HepG2 (cell line): Measurements from ENCODE around the gene LRRC25. TPM values are rescaled to one million over a fixed set of nuclear protein-coding genes. Genes with fewer than 3 reads are reported as not detected.

Experiments used
- AHDC1 ChIP-seq: sonication (generic); formaldehyde crosslinking; IDR thresholded peaks from 2 replicates; pipeline ENCODE4 v1.5.1; 2020; ENCODE audit warnings: mild to moderate bottlenecking, missing genetic modification reagents, borderline replicate concordance
- HES4 ChIP-seq: sonication (generic); formaldehyde crosslinking; IDR thresholded peaks from 2 replicates; pipeline ENCODE4 v1.9.0; 2021; ENCODE audit warnings: mild to moderate bottlenecking, missing genetic modification reagents, borderline replicate concordance
- HNRNPL ChIP-seq: fragments of 200-400 bp; formaldehyde crosslinking; IDR thresholded peaks from 2 replicates; pipeline ENCODE4 v1.6.1; 2017; ENCODE audit warnings: mild to moderate bottlenecking, low read depth, low read length
- HOXA3 ChIP-seq: sonication (generic); formaldehyde crosslinking; IDR thresholded peaks from 2 replicates; pipeline ENCODE4 v1.5.0; 2020; ENCODE audit warnings: missing genetic modification reagents
- MAFK ChIP-seq, 2 experiments: IDR thresholded peaks in 1 of 2; conservative IDR thresholded peaks in 1 of 2; 2 replicates each; pipeline ENCODE4 v1.6.1; 2011; ENCODE audit warnings: improper control_type of control experiment in 2 of 2, low read length in 2 of 2
- MEIS2 ChIP-seq: sonication (generic); formaldehyde crosslinking; IDR thresholded peaks from 2 replicates; pipeline ENCODE4 v1.9.0; 2021; ENCODE audit warnings: mild to moderate bottlenecking, missing genetic modification reagents
- MIXL1 ChIP-seq: IDR thresholded peaks from 2 replicates; pipeline ENCODE4 v1.6.1; 2016
- MNT ChIP-seq: fragments of 450-650 bp; IDR thresholded peaks from 2 replicates; pipeline ENCODE4 v1.6.1; 2016
- MTA1 ChIP-seq: sonication (generic); formaldehyde crosslinking; IDR thresholded peaks from 2 replicates; pipeline ENCODE4 v1.4.0; 2020; ENCODE audit warnings: missing genetic modification reagents, mild to moderate bottlenecking, borderline replicate concordance
- ONECUT2 ChIP-seq: sonication (generic); formaldehyde crosslinking; IDR thresholded peaks from 2 replicates; pipeline ENCODE4 v1.4.0; 2020; ENCODE audit warnings: missing genetic modification reagents
- RAD51 ChIP-seq: fragments of 450-650 bp; IDR thresholded peaks from 2 replicates; pipeline ENCODE4 v1.6.1; 2016; ENCODE audit warnings: borderline replicate concordance
- SKIL ChIP-seq: sonication (generic); formaldehyde crosslinking; IDR thresholded peaks from 2 replicates; pipeline ENCODE4 v1.8.0; 2022; ENCODE audit warnings: missing genetic modification reagents, mild to moderate bottlenecking, moderate library complexity, borderline replicate concordance
- SP5 ChIP-seq: IDR thresholded peaks from 2 replicates; pipeline ENCODE4 v1.6.1; 2016; ENCODE audit warnings: low read depth, borderline replicate concordance
- THAP11 ChIP-seq: IDR thresholded peaks from 2 replicates; pipeline ENCODE4 v1.6.1; 2016; ENCODE audit warnings: missing biosample characterization, missing genetic modification reagents
- XRCC5 ChIP-seq: fragments of 200-400 bp; formaldehyde crosslinking; optimal IDR thresholded peaks from 2 replicates; pipeline ENCODE3; 2017; ENCODE audit warnings: mild to moderate bottlenecking, low read length
- ZNF224 ChIP-seq: sonication (generic); formaldehyde crosslinking; IDR thresholded peaks from 2 replicates; pipeline ENCODE4 v1.5.0; 2020; ENCODE audit warnings: mild to moderate bottlenecking, missing genetic modification reagents
- ZNF264 ChIP-seq: sonication (generic); formaldehyde crosslinking; IDR thresholded peaks from 2 replicates; pipeline ENCODE4 v1.4.0; 2020; ENCODE audit warnings: missing genetic modification reagents
- ZNF430 ChIP-seq: sonication (generic); formaldehyde crosslinking; IDR thresholded peaks from 2 replicates; pipeline ENCODE4 v1.9.0; 2021; ENCODE audit warnings: mild to moderate bottlenecking, missing genetic modification reagents
- ZNF431 ChIP-seq: sonication (generic); formaldehyde crosslinking; IDR thresholded peaks from 2 replicates; pipeline ENCODE4 v1.9.0; 2022; ENCODE audit warnings: missing genetic modification reagents, low read depth, mild to moderate bottlenecking, borderline replicate concordance
- ZNF674 ChIP-seq: sonication (generic); formaldehyde crosslinking; IDR thresholded peaks from 2 replicates; pipeline ENCODE4 v1.5.0; 2020; ENCODE audit warnings: low read depth, mild to moderate bottlenecking, missing genetic modification reagents
- ZSCAN25 ChIP-seq: sonication (generic); formaldehyde crosslinking; IDR thresholded peaks from 2 replicates; pipeline ENCODE4 v1.8.0; 2022; ENCODE audit warnings: mild to moderate bottlenecking, missing genetic modification reagents
- polyA plus RNA-seq, 8 experiments: library from polyadenylated mRNA; depleted of rRNA in 3 of 8; stranded (reverse) in 7 of 8; unstranded in 1 of 8; fragments of >200 nt; fragmentation: Illumina TruSeq in 4 of 8; extraction: Trizol in 4 of 8; gene quantifications; 2 replicates each; pipeline versions ENCODE4 v1.2.1 to v1.2.3, GENCODE V29; 2011 to 2016; ENCODE audit warnings: low read depth in 4 of 8, missing spikeins in 1 of 8, mixed read lengths in 1 of 8; ENCODE audit not compliant: insufficient read depth in 1 of 8
- total RNA-seq, 5 experiments: library from RNA; depleted of rRNA; stranded (reverse); fragments of >200 nt; fragmentation: Illumina TruSeq; extraction: Trizol; gene quantifications; 2 replicates each; pipeline ENCODE4 v1.2.3, GENCODE V29; 2016; ENCODE audit warnings: low read depth in 1 of 5

The LRRC25 gene
- total and polyA plus RNA-seq, 2 of the 13 experiments (the other 11 are each of a cell fraction or from before 2014, with no cell fraction given) = 0.13 to 0.53 TPM

- peak; percentile 53; the same call in 1 of the 2 replicates for TF ChIP-seq ZNF431 (CRISPR knock-in tag)
- TF ChIP-seq ZNF674 (CRISPR knock-in tag) = no peak
- peak; percentile 94 for TF ChIP-seq MIXL1 (CRISPR knock-in tag)
- peak; percentile 60; the same call in 1 of the 2 replicates for TF ChIP-seq ZNF430 (CRISPR knock-in tag)
- peak; percentile 99 for TF ChIP-seq HOXA3 (CRISPR knock-in tag)
- no peak for TF ChIP-seq RAD51
- peak; percentile 98 for TF ChIP-seq SP5
- TF ChIP-seq HNRNPL = no peak
- TF ChIP-seq ONECUT2 (CRISPR knock-in tag) = peak; percentile 100
- TF ChIP-seq ZNF224 (CRISPR knock-in tag) = no peak
- TF ChIP-seq MEIS2 = peak; percentile 83
- peak; percentile 92; the same call in 1 of the 2 replicates for TF ChIP-seq AHDC1
- peak; percentile 95 for TF ChIP-seq MTA1 (CRISPR knock-in tag)
- TF ChIP-seq MAFK (conservative IDR thresholded peaks at IDR 0.05 in 1 of 2, IDR thresholded peaks at IDR 0.05 in 1 of 2; ENCODE audit: low read length in 2 of 2) = peak; percentile 17 to 29; a peak in 1 of 4 replicates
- TF ChIP-seq SKIL = peak; percentile 99
- TF ChIP-seq XRCC5 = peak; percentile 57
- TF ChIP-seq ZSCAN25 (CRISPR knock-in tag) = peak; percentile 84; the same call in 1 of the 2 replicates
- no peak; the same call in 1 of the 2 replicates for TF ChIP-seq ZNF264 (CRISPR knock-in tag)
- no peak; the same call in 1 of the 2 replicates for TF ChIP-seq HES4 (CRISPR knock-in tag)
- TF ChIP-seq THAP11 (CRISPR knock-in tag) = peak; percentile 83
- TF ChIP-seq MNT = 0 out of 2 replicates have a peak, but pooled peaks have one; percentile 32
Measured at GRCh38 chr19:18379803-18380747, 17.3 kb downstream of the LRRC25 start (continued).
